K562 (cell line): ENCODE data around the gene COX5A. TPM values are rescaled to one million over a fixed set of nuclear protein-coding genes. Genes with fewer than 3 reads are reported as not detected.

Experiments used
- FOSL1 ChIP-seq: fragments of 200-800 bp; sonication (Bioruptor generic); conservative IDR thresholded peaks from 2 replicates; pipeline ENCODE4 v1.6.1; 2016; ENCODE audit warnings: missing genetic modification characterization, missing compliant biosample characterization
- NEUROD1 ChIP-seq: fragments of 150-350 bp; IDR thresholded peaks from 2 replicates; pipeline ENCODE4 v1.6.1; 2014; ENCODE audit warnings: borderline replicate concordance, low read length, low read depth; ENCODE audit not compliant: partially characterized antibody
- SAFB2 ChIP-seq: fragments of 200-400 bp; formaldehyde crosslinking; IDR thresholded peaks from 2 replicates; pipeline ENCODE4 v1.6.1; 2018; ENCODE audit warnings: borderline replicate concordance, low read length, low read depth, moderate library complexity; ENCODE audit not compliant: severe bottlenecking
- YBX1 ChIP-seq: fragments of 450-650 bp; IDR thresholded peaks from 2 replicates; pipeline ENCODE4 v1.7.1; 2016; ENCODE audit warnings: mild to moderate bottlenecking
- ZNF224 ChIP-seq: sonication (generic); formaldehyde crosslinking; IDR thresholded peaks from 2 replicates; pipeline ENCODE4 v1.8.0; 2022; ENCODE audit warnings: mild to moderate bottlenecking, missing genetic modification reagents
- ZNF24 ChIP-seq: fragments of 450-650 bp; IDR thresholded peaks from 2 replicates; pipeline ENCODE4 v1.6.1; 2016
- polyA plus RNA-seq, 8 experiments: library from polyadenylated mRNA; depleted of rRNA in 4 of 8; stranded (reverse) in 5 of 8; unstranded in 3 of 8; fragments of >200 nt; fragmentation: Nextera tagmentation in 2 of 8; fragmentation: Illumina TruSeq in 1 of 8; extraction: Ambion mirVana in 2 of 8; extraction: Trizol in 1 of 8; gene quantifications; 2 replicates each; pipeline versions ENCODE4 v1.2.1 to v1.2.3, GENCODE V29; 2011 to 2014; ENCODE audit warnings: inconsistent platforms in 1 of 8, missing spikeins in 1 of 8
- total RNA-seq, 7 experiments: library from RNA; depleted of rRNA in 6 of 7; stranded (reverse); fragments of >200 nt in 6 of 7; fragmentation: Illumina TruSeq in 2 of 7; extraction: Trizol in 2 of 7; gene quantifications; 2 replicates each; pipeline versions ENCODE4 v1.2.1 to v1.2.3, GENCODE V29; 2011 to 2021; ENCODE audit warnings: low replicate concordance in 1 of 7
- TF ChIP-seq, protein P1 (sequence below): sonication (generic); formaldehyde crosslinking; IDR thresholded peaks from 2 replicates; pipeline ENCODE4 v1.8.1; 2023; ENCODE audit warnings: missing genetic modification reagents, mild to moderate bottlenecking, borderline replicate concordance
- TF ChIP-seq, protein P2 (sequence below): fragments of 250-450 bp; sonication (Bioruptor Pico); IDR thresholded peaks from 2 replicates; pipeline ENCODE4 v1.4.0; 2020; ENCODE audit warnings: mild to moderate bottlenecking, moderate library complexity
- TF ChIP-seq, protein P3 (sequence below): sonication (generic); formaldehyde crosslinking; IDR thresholded peaks from 2 replicates; pipeline ENCODE4 v1.8.1; 2023; ENCODE audit warnings: mild to moderate bottlenecking, missing genetic modification reagents
- TF ChIP-seq, protein P4 (sequence below): sonication (generic); formaldehyde crosslinking; IDR thresholded peaks from 2 replicates; pipeline ENCODE4 v1.8.0; 2022; ENCODE audit warnings: missing genetic modification reagents, mild to moderate bottlenecking, borderline replicate concordance
- TF ChIP-seq, protein P5 (sequence below): fragments of 250-450 bp; sonication (Bioruptor Pico); IDR thresholded peaks from 2 replicates; pipeline ENCODE4 v1.8.0; 2022; ENCODE audit warnings: moderate library complexity, mild to moderate bottlenecking, inconsistent platforms

COX5A gene
- total and polyA plus RNA-seq, 9 of the 15 experiments (the other 6 are each of a cell fraction or from before 2014, with no cell fraction given): 86.8 to 553 (median 371) TPM

DNA sequence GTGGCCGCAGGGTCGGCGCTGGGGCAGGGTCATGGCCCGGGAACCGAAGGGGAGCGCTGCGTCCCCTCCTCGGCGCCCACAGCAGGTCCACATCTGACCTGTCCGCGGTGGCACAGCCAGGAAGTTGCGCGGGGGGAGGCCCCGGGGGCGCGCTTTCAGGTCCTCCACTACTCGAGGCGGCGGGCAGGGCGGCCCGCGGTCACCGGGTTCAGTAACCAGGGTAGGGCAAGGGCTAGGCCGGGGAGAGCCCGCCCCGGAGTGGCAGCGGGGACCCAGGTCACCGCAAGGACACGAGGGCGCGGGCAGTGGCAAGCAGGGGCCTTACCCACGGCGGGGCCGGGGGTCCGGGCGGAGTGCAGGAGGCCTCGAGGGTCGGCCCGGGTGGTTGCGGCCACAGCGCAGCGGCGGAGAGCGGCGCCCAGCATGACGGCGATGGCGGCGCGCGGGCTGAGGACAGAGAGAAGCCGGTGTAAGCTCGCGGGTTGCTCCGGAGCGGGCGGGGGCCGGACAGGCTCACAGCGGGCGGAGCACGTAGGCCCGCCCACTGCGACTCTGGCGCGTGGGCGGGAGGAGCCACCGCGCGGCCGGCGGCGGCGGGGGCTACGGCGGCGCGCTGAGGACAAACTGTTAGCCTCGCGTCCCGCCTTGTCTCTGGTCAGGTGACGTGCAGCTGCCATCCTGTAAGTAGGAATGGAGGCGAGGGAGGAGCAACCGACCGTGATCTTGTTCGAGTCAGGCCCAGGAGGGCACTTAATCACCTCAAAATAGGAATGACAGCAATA, at the start of gene COX5A (continued):
- TF ChIP-seq NEUROD1 (peak; percentile 79), FOSL1 (no peak; the same call in 1 of the 2 replicates), ZNF24 (peak; percentile 30; the same call in 1 of the 2 replicates), SAFB2 (no peak), ZNF224 (no peak), YBX1 (no peak)
- TF ChIP-seq, protein P1, sequence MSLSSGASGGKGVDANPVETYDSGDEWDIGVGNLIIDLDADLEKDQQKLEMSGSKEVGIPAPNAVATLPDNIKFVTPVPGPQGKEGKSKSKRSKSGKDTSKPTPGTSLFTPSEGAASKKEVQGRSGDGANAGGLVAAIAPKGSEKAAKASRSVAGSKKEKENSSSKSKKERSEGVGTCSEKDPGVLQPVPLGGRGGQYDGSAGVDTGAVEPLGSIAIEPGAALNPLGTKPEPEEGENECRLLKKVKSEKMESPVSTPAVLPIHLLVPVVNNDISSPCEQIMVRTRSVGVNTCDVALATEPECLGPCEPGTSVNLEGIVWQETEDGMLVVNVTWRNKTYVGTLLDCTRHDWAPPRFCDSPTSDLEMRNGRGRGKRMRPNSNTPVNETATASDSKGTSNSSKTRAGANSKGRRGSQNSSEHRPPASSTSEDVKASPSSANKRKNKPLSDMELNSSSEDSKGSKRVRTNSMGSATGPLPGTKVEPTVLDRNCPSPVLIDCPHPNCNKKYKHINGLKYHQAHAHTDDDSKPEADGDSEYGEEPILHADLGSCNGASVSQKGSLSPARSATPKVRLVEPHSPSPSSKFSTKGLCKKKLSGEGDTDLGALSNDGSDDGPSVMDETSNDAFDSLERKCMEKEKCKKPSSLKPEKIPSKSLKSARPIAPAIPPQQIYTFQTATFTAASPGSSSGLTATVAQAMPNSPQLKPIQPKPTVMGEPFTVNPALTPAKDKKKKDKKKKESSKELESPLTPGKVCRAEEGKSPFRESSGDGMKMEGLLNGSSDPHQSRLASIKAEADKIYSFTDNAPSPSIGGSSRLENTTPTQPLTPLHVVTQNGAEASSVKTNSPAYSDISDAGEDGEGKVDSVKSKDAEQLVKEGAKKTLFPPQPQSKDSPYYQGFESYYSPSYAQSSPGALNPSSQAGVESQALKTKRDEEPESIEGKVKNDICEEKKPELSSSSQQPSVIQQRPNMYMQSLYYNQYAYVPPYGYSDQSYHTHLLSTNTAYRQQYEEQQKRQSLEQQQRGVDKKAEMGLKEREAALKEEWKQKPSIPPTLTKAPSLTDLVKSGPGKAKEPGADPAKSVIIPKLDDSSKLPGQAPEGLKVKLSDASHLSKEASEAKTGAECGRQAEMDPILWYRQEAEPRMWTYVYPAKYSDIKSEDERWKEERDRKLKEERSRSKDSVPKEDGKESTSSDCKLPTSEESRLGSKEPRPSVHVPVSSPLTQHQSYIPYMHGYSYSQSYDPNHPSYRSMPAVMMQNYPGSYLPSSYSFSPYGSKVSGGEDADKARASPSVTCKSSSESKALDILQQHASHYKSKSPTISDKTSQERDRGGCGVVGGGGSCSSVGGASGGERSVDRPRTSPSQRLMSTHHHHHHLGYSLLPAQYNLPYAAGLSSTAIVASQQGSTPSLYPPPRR (CRISPR knock-in tag): peak; percentile 61; the same call in 1 of the 2 replicates
- TF ChIP-seq, protein P2, sequence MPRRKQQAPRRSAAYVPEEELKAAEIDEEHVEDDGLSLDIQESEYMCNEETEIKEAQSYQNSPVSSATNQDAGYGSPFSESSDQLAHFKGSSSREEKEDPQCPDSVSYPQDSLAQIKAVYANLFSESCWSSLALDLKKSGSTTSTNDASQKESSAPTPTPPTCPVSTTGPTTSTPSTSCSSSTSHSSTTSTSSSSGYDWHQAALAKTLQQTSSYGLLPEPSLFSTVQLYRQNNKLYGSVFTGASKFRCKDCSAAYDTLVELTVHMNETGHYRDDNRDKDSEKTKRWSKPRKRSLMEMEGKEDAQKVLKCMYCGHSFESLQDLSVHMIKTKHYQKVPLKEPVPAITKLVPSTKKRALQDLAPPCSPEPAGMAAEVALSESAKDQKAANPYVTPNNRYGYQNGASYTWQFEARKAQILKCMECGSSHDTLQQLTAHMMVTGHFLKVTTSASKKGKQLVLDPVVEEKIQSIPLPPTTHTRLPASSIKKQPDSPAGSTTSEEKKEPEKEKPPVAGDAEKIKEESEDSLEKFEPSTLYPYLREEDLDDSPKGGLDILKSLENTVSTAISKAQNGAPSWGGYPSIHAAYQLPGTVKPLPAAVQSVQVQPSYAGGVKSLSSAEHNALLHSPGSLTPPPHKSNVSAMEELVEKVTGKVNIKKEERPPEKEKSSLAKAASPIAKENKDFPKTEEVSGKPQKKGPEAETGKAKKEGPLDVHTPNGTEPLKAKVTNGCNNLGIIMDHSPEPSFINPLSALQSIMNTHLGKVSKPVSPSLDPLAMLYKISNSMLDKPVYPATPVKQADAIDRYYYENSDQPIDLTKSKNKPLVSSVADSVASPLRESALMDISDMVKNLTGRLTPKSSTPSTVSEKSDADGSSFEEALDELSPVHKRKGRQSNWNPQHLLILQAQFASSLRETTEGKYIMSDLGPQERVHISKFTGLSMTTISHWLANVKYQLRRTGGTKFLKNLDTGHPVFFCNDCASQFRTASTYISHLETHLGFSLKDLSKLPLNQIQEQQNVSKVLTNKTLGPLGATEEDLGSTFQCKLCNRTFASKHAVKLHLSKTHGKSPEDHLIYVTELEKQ (CRISPR knock-in tag): no peak
- TF ChIP-seq, protein P3, sequence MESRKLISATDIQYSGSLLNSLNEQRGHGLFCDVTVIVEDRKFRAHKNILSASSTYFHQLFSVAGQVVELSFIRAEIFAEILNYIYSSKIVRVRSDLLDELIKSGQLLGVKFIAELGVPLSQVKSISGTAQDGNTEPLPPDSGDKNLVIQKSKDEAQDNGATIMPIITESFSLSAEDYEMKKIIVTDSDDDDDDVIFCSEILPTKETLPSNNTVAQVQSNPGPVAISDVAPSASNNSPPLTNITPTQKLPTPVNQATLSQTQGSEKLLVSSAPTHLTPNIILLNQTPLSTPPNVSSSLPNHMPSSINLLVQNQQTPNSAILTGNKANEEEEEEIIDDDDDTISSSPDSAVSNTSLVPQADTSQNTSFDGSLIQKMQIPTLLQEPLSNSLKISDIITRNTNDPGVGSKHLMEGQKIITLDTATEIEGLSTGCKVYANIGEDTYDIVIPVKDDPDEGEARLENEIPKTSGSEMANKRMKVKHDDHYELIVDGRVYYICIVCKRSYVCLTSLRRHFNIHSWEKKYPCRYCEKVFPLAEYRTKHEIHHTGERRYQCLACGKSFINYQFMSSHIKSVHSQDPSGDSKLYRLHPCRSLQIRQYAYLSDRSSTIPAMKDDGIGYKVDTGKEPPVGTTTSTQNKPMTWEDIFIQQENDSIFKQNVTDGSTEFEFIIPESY (CRISPR knock-in tag): no peak
- TF ChIP-seq, protein P4, sequence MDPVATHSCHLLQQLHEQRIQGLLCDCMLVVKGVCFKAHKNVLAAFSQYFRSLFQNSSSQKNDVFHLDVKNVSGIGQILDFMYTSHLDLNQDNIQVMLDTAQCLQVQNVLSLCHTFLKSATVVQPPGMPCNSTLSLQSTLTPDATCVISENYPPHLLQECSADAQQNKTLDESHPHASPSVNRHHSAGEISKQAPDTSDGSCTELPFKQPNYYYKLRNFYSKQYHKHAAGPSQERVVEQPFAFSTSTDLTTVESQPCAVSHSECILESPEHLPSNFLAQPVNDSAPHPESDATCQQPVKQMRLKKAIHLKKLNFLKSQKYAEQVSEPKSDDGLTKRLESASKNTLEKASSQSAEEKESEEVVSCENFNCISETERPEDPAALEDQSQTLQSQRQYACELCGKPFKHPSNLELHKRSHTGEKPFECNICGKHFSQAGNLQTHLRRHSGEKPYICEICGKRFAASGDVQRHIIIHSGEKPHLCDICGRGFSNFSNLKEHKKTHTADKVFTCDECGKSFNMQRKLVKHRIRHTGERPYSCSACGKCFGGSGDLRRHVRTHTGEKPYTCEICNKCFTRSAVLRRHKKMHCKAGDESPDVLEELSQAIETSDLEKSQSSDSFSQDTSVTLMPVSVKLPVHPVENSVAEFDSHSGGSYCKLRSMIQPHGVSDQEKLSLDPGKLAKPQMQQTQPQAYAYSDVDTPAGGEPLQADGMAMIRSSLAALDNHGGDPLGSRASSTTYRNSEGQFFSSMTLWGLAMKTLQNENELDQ: no peak
- TF ChIP-seq, protein P5, sequence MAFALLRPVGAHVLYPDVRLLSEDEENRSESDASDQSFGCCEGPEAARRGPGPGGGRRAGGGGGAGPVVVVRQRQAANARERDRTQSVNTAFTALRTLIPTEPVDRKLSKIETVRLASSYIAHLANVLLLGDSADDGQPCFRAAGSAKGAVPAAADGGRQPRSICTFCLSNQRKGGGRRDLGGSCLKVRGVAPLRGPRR (CRISPR knock-in tag): no peak
